HUES48 (cell line): ENCODE measurements around the gene CLSTN2.

ENCODE experiments used
- H3K27ac ChIP-seq: one replicate; pipeline ENCODE4 v1.7.0; 2013; ENCODE audit warnings: low read depth, low read length, inconsistent platforms
- H3K27me3 ChIP-seq: 2 replicates; pipeline ENCODE4 v1.6.1; 2013; ENCODE audit warnings: mild to moderate bottlenecking, low read length; ENCODE audit not compliant: control insufficient read depth, insufficient read depth
- H3K36me3 ChIP-seq: 2 replicates; pipeline ENCODE4 v1.6.1; 2013; ENCODE audit warnings: low read length; ENCODE audit not compliant: control insufficient read depth, insufficient read depth
- H3K4me1 ChIP-seq: 2 replicates; pipeline ENCODE4 v1.6.1; 2013; ENCODE audit warnings: mild to moderate bottlenecking, low read length; ENCODE audit not compliant: control insufficient read depth, insufficient read depth
- H3K4me3 ChIP-seq: 2 replicates; pipeline ENCODE4 v1.5.1; 2013; ENCODE audit warnings: mild to moderate bottlenecking, low read depth, low read length
- H3K9ac ChIP-seq: 2 replicates; pipeline ENCODE4 v1.6.1; 2013; ENCODE audit warnings: mild to moderate bottlenecking, low read depth, low read length, moderate library complexity
- H3K9me3 ChIP-seq: 2 replicates; pipeline ENCODE4 v1.6.1; 2013; ENCODE audit warnings: low read length; ENCODE audit not compliant: control insufficient read depth, insufficient read depth

Gene CLSTN2

DNA sequence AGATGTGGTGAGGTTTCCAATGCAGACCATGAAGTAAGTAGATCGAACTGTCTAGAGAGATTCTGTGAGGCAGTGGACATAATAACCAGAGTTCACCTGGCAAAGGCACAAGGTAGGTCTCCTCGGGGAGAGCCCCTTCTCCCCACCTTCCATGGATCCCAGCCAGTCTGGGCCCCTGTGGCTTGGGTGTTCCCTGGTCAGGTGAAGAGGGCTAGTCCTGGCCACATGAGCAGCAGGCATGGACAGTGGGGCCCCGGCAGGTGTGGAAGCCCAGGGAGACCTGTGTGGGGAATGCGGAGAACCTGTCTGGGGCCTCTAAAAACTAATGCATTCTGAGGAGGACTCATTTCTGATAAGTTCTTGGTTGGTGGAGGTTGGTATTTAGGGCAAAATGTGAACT, 501.4 kb downstream of the CLSTN2 start:
- Histone ChIP-seq H3K9ac (no peak overlapping the region), H3K9me3 (no peaks in the 10 kb centered on the region), H3K36me3 (no peaks in the 10 kb centered on the region), H3K27ac (no peak overlapping the region), H3K4me3 (no peak overlapping the region), H3K27me3 (no peaks in the 10 kb centered on the region), H3K4me1 (no peaks in the 10 kb centered on the region)

DNA sequence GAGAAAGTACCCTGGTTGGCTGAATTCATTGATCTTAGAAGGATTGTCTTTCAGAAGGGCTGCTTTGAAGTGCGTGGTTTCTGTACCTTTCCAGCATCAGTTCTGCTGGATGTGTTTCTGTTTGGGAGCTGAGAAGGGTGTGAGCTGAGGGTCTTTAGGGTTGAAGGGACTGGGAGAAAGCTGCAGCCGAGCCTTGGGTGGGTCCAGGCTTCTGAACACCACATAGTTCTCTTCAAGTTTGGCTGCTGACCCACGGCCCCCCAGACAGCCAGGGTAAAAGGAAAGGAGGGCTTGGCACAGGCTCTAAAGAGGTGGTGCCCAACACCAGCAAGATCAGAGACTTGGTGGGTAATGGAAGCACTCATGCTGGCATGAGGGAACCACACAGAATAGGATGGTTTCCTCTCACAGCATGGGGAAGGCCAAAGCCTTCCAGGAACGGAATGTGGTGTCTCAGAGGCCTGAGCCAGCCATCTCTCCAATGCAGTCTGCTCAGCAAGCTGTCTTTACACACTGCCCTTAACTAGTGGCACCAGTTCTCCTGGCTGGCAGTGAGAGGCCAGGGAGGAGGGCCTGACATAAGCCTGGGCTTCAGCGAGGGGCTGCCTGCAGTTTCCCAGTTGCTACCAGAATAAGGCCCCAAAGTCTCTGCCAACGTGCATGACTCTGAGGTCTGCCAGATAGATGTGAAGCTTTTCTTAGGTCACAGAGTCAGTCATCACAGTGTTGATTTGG, 503.9 kb downstream of the CLSTN2 start:
- Histone ChIP-seq H3K4me3 (no peak overlapping the region), H3K9ac (no peak overlapping the region), H3K27ac (no peak overlapping the region), H3K27me3 (no peaks in the 10 kb centered on the region), H3K4me1 (no peaks in the 10 kb centered on the region), H3K36me3 (no peaks in the 10 kb centered on the region), H3K9me3 (no peaks in the 10 kb centered on the region)

DNA sequence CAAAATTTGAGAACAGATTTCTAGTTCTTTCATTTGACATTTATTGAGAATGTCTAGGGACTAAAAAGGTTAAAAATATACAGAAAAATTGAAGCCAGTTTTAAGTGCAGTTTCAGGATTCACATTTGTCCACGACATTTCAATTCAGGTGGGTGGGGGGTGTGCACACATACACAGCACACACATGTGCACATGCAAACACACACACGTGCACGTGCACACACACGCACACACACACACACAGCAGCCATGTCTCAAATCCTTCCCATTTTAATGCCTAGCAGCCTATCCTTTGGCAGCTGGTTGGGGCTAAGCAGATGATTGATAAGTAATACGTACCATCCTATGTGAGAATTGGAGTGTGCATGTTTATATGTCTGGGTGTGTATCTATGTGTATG, 504.5 kb downstream of the CLSTN2 start:
- no peak overlapping the region for H3K9ac ChIP-seq
- H3K27ac ChIP-seq = no peak overlapping the region
- H3K4me3 ChIP-seq = no peak overlapping the region
- H3K4me1 ChIP-seq = no peaks in the 10 kb centered on the region
- no peaks in the 10 kb centered on the region for H3K27me3 ChIP-seq
- no peaks in the 10 kb centered on the region for H3K9me3 ChIP-seq
- no peaks in the 10 kb centered on the region for H3K36me3 ChIP-seq

DNA sequence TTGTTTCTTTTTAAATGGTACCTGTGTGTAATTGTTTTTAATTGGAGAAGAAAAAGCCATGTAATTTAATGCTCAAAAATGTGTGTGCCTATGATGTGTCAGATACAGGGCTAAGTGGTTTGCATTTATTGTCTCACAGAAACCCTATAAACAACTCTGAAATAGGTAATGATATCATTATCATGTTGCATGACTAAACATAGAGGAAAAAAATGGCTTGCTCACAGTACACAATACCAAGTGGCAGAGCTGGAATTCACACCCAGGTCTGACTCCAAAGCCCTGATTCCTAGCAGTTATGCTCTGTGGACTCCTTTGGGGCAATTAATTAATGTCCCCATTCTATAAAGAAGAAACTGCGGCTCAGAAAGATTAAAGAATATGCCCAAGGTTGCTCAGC, 505.5 kb downstream of the CLSTN2 start:
- Histone ChIP-seq H3K4me3 (no peak overlapping the region), H3K27me3 (no peaks in the 10 kb centered on the region), H3K9me3 (no peaks in the 10 kb centered on the region), H3K36me3 (no peaks in the 10 kb centered on the region), H3K4me1 (no peaks in the 10 kb centered on the region), H3K27ac (no peak overlapping the region), H3K9ac (no peak overlapping the region)

DNA sequence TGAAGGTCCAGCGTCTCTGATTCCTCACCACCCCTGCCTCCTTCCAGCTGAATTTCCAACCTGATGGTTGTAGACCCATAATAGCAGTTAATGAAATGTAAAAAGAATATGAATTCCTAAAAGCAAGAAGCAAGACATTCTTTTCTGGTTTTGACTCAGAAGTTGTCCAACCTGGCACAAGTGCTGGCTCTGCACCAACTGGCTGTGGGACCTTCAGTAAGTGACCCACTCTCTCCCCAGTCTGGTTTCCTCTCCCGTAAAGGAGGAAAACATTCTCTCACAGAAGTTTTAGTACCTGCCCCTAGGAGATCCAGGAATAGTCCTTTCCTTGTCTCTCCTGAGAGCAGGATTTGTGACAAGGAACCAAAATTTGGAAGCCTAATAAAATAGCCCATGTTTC, 506.0 kb downstream of the CLSTN2 start:
- Histone ChIP-seq H3K9ac (no peak overlapping the region), H3K4me3 (no peak overlapping the region), H3K4me1 (no peaks in the 10 kb centered on the region), H3K27ac (no peak overlapping the region), H3K27me3 (no peaks in the 10 kb centered on the region), H3K36me3 (no peaks in the 10 kb centered on the region), H3K9me3 (no peaks in the 10 kb centered on the region)

DNA sequence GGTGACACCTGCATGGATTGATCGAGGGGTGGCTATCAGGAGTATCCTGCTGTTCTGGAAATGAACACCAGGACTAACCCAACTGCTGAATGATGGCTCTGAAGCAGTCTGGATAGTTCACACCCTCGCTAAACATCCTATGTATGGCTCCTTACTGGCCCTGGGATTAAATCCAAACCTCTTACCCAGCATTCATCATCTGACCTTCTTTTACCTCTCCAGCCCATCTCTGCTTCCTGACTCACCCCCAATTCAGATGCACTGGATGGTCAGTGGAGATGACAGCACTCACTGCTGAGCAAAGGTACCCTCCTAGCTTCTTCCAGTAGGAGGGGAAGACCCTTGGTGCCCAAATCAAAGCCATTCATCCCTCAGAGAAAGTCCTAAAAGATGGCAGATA, 507.6 kb downstream of the CLSTN2 start:
- H3K27ac ChIP-seq = no peak overlapping the region
- no peak overlapping the region for H3K9ac ChIP-seq

DNA sequence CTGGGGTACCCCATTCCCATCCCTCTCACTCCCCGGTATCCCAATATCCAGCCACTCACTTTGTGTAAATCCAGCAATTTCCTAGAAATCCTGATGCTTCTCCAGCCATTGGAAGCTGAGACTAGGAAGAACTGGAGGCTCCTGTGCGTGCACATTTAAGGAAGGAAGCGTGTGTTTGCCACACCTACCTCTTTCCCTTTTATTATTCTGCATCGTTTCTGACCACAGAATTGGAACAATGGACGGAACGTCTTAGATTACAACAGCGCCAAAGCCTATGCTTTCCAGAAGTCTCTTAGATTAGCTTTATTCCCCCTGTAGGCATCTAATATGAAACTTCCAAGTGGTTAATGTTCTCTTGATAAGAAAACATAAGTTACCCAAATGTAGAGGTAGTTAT, 508.1 kb downstream of the CLSTN2 start:
- Histone ChIP-seq H3K36me3 (no peaks in the 10 kb centered on the region), H3K4me1 (no peaks in the 10 kb centered on the region), H3K9ac (no peak overlapping the region), H3K27ac (no peak overlapping the region), H3K4me3 (no peak overlapping the region), H3K27me3 (no peaks in the 10 kb centered on the region), H3K9me3 (no peaks in the 10 kb centered on the region)

More for the DNA sequence above, 507.6 kb downstream of the CLSTN2 start:
- H3K4me3 ChIP-seq = no peak overlapping the region
- no peaks in the 10 kb centered on the region for H3K27me3 ChIP-seq
- no peaks in the 10 kb centered on the region for H3K4me1 ChIP-seq
- no peaks in the 10 kb centered on the region for H3K9me3 ChIP-seq
- no peaks in the 10 kb centered on the region for H3K36me3 ChIP-seq

DNA sequence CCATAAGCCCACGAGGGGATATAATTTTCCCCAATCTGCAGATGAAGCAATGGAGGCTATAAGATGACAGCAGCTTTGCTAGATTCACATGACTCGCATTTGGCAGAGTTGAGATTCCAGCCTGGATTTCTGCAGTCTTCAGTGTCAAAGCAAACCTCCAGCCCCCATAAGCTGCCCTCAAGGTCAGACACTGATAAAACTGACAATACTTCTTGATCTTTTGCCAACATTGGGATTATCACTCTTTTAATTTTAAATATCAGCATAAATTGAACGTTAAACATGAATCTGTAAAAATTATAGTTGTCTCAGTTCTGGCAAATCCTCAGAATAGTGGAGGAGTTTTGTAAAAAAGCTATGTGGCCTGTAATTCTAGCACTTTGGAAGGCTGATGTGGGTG, 508.8 kb downstream of the CLSTN2 start:
- Histone ChIP-seq H3K9ac (no peak overlapping the region), H3K9me3 (no peaks in the 10 kb centered on the region), H3K4me3 (no peak overlapping the region), H3K27ac (no peak overlapping the region), H3K27me3 (no peaks in the 10 kb centered on the region), H3K36me3 (no peaks in the 10 kb centered on the region), H3K4me1 (no peaks in the 10 kb centered on the region)

DNA sequence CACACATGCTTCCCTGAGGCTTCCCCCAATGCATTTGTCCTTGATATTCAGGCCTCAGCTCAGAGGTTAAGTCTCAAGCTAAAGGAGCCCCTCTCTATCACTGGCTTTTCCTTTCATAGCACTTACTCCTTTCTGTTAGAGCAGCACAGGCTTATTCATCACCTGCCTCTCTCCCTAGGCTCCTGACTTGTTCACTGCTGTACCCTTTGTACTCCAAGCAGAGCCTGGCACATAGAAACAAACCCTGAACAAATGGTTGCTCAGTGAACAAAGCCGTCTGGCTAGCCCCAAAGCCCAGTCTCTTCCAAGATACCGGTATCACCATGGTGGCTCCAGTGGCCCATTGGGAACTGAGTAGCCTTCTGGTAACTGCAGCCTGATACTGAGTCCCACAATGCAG, 511.7 kb downstream of the CLSTN2 start:
- no peaks in the 10 kb centered on the region for H3K27me3 ChIP-seq
- no peak overlapping the region for H3K27ac ChIP-seq
- no peak overlapping the region for H3K4me3 ChIP-seq
- H3K36me3 ChIP-seq = no peaks in the 10 kb centered on the region
- no peaks in the 10 kb centered on the region for H3K9me3 ChIP-seq
- no peaks in the 10 kb centered on the region for H3K4me1 ChIP-seq
- no peak overlapping the region for H3K9ac ChIP-seq

DNA sequence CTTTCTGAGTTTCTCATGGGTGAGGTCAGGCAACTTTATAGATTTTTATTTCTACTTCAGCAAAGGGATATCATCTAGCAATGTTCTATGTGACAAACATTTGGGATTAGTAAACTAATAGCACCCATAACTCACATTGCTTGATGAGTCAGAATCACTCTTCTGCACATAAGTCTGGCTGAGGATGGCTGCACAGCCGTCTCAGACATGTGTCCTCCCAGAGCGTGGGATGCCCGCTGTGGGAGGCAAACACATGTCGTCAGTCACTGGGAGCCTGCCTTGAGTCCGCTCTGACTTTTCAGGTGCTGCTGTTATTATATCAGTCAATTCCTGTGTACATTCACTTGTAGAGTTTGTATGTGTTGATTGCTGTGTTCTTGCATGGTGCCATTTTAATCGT, 512.2 kb downstream of the CLSTN2 start:
- H3K4me1 ChIP-seq = no peaks in the 10 kb centered on the region
- no peak overlapping the region for H3K4me3 ChIP-seq
- no peaks in the 10 kb centered on the region for H3K9me3 ChIP-seq
- no peaks in the 10 kb centered on the region for H3K27me3 ChIP-seq
- H3K9ac ChIP-seq = no peak overlapping the region
- no peaks in the 10 kb centered on the region for H3K36me3 ChIP-seq
- no peak overlapping the region for H3K27ac ChIP-seq

DNA sequence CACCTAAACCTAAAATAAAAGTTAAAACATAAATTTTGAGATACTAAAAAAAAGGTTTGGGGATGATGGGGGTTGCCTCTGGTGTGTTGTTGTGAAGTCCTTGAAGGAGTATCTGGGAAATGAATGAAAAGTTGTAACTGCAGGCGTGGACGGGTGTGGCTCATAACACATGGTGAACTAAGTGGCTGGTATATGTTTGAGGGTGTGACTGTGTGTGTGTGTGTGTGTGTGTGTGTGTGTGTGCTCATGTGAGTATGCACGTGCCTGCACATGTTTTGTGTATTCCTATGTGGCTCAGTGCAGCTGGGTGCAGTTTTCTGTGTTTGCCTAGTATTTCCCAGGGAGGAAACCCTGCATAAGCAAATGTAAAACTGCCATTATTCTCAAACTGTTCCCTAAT, 513.0 kb downstream of the CLSTN2 start:
- H3K36me3 ChIP-seq = no peaks in the 10 kb centered on the region
- H3K4me3 ChIP-seq = no peak overlapping the region
- no peaks in the 10 kb centered on the region for H3K9me3 ChIP-seq
- H3K27ac ChIP-seq = no peak overlapping the region
- no peaks in the 10 kb centered on the region for H3K27me3 ChIP-seq
- no peaks in the 10 kb centered on the region for H3K4me1 ChIP-seq
- H3K9ac ChIP-seq = no peak overlapping the region
